ENCODE data around the gene LHX2.

LHX2 gene

DNA sequence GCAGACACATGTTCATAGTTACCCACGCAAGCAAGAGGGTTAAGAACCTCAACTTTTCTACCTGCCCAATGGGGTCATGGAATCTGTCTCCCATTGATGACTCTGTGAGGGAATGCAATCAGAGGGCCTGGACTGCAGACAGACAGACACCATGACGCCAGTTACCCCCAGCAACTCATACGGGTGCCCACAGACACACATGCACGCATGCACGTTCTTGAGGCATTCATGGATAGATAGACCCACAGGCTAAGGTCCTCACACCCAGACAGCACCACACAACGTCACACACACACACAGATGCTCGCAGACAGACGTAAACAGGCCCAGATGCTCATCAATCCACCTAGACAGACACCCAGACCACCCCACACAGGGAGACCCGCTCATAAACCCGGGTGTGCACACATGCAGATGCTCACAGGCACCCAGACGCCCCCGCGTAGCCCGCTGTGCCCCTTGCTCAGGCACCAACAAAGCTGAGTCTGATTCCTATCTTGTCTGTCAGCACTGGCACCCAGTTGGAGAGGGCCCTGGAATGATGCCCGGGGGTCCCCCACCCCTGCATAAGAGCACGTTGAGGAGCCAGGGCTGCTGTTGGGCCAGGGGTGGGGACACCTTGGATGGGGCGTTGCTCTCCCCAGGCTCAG, 23.6 kb downstream of the LHX2 start:
- no peak for DNase-seq

DNA sequence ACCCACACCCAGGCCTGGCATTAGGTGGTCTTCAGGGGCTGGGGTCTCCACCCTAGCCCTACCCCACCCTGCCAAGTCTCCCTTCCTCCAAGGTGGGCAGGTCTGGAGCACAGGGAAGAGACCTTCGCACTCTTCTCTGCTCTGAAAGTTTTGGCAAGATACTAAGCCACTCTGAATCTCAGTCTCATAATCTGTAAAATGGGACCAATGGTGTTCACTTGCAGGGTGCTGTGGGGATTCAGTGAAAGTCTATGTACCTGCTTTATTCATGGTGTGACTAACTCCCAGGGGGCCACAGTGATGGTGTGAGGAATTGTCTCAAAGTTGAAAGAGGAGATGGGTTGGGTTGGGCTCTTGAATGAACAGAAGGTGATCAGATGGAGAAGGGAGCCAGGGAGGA, 25.0 kb downstream of the LHX2 start:
- no peak for DNase-seq

DNA sequence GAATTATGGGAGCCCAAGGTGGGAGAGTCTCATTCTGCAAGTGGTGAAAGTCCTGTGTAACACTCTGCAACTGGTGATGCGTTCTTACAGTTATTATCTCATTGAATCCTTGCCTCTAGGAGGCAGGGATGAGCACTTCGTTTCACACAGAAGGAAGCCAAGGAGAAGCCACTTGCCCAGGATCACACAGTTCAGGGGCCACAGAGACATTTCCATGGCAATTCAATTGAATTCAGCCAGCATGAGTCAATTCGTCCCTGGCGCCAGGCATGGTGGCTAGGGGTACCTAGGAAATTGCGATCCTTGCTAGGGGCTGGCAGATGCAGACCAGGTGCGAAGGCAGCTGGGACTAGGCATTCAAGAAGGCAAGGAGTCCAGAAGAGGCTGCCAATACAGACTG, 26.2 kb downstream of the LHX2 start:
- DNase-seq: no peak

DNA sequence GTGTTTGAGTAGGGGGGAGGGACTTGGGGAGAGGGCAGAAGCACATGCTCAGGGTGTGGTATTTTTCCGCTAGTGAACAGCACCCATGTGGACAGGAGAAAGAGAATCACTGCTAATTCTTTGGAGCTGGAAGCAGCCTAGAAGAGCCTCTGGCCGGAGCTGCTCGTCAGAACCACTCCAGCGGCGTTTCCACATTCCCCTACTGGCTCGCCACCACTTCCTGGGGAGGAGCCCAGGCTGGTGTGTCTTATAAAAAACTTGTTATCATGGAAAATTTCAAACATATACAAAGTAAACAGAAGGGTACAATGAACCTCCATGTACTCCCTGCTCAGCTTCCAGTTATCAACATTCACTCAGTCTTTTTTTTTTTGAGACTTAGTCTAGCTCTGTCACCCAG, 26.7 kb downstream of the LHX2 start:
- DNase-seq: no peak

DNA sequence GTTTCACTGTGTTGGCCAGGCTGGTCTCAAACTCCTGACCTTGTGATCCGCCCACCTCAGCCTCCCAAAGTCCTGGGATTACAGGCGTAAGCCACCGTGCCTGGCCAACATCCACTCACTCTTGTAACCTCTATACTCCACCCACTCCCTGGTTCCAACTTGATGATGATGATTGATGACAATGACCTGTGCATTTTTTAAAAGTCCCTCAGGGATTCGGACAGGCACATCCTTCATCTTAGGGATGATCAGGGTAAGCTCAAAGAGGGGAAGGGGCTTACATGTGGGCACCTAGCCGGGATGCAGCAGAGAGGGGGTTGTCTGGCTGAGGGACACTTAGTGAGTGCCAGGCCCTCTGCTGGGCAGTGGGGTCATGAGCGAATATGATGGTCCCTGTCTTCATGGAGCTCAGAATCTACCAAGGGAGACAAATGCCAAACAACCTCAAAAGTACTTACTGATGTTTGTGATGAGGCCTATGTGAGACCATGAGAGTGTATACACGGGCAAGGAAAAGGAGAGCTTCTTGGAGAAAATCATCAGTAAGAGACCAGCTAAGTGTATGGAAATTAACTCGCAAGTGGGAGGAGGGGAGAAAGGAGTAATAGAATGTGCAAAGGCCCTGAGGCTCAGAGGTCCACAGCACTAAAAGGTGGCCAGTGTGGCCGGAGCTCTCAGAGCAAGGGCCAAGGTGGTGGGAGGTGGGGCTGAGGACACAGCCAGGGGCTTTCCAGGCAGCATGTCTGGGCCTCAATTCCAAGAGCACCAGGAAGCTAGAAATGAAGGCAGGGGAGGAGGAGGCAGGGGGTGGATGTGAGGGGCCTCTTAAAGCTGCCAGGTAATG, 27.4 kb downstream of the LHX2 start:
- DNase-seq: no peak

DNA sequence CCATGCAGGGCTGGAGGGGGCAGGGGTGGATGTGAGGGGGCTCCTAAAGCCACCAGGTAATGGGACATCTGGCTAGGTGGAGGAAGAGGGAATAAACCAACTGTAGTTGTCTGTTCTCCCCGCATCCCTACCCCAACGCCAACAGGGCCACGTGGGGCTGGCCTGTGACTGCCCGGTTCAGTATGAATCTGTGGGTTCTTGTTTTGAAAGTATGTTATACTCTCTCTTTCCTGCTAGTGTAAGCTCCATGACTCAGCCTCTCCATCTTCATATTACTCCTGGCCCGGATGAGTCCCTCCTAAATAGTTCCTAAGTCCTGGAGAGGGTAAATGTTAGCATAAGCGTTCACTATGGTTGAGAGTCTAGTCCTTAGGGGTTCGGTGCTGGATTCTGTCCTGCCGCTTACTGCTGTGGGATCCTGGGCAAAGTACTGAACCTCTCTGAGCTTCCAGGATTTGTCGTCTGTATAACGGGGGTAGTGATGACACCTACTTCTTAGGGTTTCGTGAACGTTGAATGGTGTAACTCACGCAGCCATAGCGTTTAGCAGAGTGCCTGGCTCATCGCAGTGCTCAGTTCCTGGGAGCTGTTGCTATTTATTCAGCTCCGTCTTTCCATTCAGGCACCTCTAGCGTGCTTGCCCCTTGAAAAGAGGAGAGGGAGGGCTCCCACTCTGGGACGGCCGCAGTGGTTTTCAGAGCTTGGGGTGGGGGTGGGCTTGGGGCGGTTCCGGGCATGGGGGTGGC, 28.8 kb downstream of the LHX2 start:
- no peak for DNase-seq

DNA sequence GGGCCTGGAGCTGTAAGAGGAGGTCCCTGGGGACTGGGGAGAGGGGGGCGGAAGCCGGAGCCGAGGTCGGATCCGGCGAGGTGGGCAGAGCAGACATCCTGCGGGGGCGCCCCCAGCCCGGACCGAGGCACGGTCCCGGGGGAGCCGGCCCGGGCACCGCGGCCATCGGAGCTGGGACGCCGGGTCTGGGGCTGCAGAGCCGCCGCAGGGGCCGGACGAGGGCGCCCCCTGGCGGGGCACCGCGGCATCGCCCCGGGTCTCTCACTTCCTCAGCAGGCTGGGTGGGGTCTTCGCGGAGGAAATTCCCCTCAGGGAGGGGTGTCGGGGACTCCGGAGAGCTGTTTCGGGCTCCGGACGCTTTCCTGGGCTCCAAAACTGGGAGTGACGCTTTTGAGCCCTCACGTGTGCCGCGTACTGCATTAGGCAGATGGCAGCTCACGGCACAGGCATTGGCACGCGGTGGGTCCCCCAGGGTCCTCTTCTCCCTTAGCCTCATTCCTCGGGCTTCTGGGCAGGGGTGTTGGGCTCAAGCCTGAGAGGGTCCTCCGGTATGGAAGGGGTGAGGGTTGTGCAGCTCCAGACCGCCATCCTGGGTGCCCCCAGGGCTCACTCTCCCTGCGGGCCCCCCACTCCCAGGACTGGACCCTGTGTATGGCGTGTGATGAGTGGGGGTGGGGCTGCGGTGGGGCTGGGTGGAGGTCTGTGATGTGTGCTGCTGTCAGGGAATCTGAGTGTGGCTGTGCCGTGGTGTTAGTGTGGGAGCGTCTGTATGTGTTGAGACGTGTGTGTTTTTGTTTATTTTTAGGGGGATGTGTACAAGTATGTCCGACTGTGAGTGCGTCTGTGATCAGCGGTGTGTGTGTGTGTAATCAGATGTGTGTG, 29.6 kb downstream of the LHX2 start:
- peak; percentile 35 for DNase-seq

DNA sequence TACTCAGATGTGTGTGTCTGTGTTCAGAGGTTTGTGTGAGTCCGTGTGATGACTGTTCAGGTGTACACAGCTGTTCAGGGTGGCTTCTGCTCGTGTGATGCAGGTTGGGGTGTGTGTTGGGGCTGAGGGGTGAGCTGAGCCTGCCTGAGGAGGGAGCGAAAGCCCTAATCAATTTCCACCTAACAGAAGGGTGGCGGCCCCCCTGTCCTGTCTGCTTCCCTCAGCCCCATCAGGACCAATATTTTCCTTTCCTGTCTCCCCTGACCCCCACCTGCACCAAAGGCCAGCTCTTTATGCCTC, 30.2 kb downstream of the LHX2 start:
- DNase-seq: no peak

DNA sequence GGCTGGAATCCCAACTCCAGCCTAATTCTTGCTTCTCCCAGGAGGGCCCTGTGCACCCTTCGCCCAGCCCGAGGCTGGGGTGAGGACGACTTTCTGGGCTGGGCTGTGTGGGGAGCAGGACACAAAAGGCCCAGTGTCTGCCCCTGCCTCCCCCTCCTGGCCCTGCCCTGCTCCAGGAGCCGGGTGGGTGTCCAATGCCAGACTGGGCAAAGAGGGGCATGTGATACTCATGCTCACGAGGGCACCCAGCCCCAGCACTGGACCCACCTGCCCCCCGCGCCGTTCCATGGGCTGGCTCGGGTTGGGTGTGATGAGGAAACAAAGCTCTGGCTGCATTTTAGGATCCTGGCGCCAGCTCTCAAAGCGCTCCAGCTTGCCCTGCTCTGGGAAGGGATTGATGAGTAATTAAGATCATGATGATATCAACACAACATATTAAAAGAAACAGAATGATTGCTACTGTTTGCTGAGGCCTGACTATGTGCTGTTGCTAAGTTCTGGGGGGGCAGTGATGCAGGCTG, 30.7 kb downstream of the LHX2 start:
- no peak for DNase-seq

DNA sequence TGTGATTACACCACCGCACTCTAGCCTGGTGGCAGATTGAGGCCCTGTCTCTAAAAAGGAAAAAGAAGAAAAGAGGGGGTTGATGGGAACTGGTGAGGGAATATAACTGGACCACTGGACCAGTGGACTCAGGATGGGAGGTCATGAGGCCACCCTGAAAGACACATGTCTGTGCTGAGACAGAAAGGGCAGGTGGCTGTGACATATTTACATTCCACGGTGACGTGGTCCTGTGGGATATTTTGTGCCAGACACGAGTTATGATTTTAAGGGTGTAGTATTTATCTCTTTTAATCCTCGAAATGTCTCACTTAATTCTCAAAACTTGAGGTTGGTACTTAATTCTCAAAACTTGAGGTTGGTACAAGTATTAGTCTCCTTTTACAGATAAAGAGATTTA, 32.9 kb downstream of the LHX2 start:
- no peak for DNase-seq

DNA sequence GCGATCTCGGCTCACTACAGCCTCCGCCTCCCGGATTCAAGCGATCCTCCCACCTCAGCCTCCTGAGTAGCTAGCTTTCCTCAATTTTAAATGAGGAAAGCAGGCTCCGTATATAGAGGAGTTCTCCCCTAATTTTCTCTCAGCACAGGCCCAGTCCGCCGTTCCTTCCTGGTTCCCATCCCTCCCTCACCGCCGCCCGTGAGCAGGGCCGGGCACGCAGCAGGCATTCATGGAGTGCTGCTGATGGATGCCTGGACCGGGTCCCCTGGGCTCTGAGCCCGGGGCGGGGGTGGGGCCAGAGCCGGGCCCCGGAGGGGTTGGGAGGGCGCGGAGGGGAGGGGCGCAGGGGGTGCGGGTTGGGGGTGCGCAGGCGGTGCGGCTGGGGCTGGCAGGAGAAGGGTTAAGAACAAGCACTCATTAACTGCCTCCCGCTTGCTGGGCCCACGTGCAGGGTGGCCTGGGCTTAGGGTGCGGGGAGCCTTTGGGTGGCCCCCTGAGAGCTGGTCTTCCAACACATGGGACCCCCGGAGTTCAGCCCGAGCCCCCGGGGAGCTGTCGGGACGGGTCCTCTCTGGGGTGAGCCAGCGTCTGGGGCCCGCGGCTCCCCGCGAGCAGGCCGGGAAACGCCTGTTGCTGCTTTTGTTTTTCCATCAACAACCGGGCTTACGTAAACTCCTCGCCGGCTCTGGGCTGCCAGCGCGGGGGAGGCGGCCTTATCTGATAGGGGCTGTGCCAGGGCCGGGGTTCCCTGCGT, 33.7 kb downstream of the LHX2 start:
- DNase-seq: no peak

DNA sequence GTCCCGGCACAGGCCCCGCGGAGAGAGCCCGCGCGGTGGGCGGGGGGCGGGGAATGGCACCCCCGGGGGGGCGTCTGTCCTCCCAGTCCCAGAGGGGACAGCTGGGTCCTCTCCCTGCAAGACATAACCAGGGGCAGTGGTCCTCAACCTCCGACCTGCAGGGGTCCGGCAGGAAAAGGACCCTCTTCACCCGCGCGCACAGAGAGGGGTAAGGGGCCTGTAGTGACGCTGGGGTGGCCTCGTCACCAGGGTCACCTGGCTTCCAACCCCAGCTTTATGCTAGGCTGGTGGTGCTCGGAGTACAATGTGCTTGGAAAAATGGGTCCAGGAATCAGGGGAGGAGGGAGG, 34.2 kb downstream of the LHX2 start:
- DNase-seq: no peak

DNA sequence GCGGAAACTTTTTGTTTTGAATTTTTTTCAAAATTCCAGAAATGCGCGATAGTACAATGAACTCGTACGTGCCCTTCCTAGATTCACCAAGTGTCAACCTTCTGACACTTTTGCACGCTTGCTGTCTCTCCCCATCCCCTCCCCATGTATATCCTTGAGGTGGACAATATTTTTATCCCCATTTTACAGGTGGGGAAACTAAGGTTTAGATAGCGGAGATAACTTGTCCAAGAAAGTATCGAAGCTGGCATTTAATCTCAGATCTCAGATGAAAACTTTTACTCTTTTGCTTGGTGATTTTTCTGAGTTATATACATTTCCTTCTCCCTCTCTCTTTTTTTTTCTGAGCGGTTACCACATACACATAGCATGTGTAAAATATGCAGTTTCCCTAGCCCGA, 34.6 kb downstream of the LHX2 start:
- DNase-seq: no peak

DNA sequence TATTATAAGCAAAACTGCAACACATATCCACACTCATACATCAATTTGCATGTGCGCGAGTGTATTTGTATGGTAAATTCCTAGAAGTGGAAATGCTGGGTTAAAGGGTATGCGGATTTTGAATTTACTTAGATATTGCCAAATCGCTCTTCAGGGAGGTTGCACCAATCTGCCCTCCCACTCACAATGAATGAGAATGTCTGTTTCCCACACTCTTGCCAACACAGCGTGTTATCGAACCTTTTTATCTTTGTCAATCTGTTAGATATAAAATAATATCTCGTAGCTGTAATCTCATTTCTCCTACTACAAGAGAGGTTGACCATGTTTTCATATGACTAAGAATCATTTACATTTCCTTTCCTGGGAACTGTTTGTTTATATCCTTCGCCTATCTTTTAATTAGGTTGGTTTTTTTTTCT, 35.7 kb downstream of the LHX2 start:
- DNase-seq: no peak

DNA sequence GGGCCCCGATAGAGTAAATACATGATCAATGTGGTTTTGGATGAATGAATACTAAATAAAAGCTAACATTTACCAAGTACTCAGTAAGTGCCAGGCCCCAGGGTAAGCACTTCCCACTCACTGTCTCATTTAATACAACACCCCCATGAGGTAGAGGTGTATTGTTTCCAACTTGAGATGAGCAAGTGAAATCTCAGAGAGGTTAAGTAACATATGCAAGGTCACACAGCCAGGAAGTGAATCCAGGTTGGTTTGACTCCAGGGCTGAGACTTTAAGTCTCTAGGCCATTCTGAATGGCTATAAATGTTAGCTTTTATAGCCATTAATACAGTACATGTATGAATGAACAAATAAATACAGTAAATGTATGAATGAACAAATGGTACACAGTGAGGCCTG, 39.4 kb downstream of the LHX2 start:
- no peak for DNase-seq

DNA sequence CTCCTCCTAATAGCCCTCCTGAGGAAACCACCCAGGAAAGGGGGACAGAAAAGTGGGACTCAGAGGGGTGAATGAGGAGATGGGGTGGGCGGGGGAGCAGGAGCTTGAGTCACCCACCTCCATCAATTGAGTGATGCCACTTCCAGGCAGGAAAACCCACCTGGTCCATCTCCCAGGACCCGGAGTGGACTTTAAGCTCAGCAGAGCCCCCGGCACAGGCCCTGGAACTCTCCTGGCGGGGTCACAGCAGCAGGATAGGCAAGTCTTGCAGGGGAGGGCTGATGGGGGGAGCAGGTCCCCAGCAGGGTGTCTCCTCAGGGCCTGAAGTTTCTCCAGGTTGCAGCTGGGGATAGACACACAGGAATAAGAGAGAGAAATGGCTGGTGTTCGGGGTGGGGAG, 40.8 kb downstream of the LHX2 start:
- DNase-seq: no peak

DNA sequence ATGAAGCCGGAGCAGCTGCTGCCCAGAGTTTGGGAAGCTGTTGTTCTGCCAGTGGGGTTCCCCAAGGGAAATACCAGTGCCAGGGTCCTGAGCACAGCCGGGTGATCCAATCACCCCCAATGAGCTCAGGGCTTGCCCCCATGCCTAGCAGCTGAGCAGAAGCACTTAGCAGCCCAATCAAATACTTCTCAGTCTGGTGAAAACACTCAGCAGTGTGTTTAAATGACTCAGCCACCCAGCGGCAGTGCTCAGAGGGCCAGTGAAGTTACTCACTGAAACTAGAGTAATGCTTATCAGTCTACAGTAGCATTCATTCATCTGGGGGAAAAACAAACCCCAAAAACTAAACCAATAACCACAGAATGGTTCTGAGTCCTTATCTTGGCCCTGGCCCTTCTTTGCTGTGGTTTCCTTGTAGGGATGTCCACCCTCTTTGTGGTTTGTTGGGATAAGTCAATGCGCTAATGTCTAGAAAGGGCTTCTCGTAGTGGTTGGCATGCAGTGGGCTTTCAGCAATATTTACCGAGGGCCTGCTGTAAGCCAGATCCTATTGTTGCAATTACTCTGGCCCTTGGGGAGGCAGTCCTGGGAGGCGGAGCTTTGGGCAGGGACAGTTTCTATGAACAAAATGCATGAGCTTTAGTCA, 43.1 kb downstream of the LHX2 start:
- DNase-seq: no peak

DNA sequence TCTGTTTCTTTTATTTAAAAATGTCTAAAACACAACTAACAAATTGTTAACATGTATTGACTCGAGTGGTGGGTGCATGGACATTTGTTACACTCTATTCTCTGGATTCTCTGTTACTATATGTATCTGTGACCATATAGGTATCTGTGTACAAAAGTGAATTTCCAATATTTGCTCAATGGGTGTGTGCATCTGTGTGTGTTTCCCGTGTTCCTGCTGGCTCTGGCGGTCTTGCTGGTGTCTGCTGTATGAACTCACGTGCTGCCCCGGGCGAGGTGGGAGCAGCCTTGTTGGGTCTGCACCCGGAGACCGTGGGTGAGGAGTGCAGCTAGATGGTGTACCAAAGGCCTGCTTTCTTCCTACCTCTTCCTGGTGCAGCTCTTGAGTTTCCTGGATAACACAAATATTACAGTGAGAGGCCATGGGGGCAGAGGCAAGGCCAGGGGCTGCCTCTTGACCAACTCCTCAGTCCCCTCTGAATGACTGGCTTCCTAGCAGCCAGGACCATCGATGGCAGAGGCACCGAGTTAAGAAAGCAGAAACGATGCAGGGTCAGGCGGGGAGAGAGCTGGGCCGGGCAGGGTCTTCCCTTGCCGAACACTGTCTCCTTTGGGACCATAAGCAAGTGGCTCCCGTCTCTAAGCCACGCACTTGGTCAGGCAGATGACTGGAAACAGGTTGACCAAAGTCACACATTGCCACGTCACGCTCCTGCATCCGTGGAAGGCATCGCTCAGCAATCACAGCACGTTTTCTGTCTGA, 49.5 kb downstream of the LHX2 start:
- DNase-seq: no peak

DNA sequence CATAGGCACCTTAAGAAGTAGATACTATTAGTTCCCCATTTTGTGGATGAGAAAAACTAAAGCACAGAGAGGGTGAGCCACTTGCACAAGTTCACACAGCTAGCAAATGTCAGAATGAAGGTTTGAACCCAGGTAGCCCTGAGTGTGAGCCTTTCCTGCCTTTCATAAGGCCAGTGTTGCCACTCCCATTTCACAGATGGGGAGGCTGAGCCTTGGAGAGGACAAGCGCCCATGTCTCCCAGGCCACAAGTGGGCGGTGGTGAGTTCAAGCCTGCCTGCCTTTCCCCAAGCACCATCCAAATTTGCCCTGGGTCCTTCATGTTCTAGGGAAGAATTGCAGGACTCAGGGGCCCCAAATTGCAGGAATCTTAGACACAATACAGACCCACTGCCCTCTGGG, 50.6 kb downstream of the LHX2 start:
- no peak for DNase-seq

DNA sequence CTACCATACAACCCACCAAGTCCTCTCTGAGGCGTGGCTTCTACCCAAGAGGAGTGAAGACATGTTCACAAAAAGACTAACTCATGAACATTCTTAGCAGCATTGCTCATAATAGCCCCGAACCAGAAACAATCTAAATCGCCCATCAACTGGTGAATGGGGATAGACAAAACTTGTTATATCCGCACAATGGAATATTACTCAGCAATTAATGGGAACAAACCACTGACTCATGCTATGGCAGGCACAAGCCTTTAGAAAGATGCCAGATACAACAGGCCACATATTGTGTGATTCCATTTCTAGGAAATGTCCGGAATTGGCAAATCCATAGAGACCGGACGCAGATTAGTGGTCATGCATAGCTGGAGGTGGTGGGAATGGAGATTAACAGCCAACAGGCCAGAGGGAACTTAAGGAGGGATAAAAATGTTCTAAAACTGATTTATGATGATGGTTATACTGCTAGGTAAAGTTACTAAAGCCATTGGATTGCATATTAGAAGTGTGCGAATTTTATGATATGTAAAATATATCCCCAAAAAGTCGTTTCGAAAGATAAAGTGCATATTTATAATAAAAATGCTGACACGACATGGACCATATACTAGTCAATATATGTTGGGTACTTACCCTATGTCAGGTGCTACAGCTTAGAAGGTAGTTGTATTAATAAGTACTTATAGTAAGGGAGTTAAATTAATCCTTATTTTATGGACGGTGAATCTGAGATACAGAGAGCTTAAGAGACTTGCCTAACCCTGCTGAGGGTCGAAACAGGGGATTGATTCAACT, 55.4 kb downstream of the LHX2 start:
- DNase-seq: no peak
